Right lobe of liver (tissue), 4 donors: Measurements from ENCODE around the gene TSPAN14.

Experiments used
- POLR2A ChIP-seq: fragments of 450-650 bp; IDR thresholded peaks from one replicate; pipeline ENCODE4 v1.6.1; 2017; ENCODE audit warnings: antibody characterized with exemption, mild to moderate bottlenecking
- TF ChIP-seq, protein P1 (sequence below), 4 donors: fragments of 200-600 bp in 3 of 4; fragments of 450-650 bp in 1 of 4; IDR thresholded peaks; one replicate each; pipeline versions ENCODE4 v1.5.1 to v1.8.0; 2016 to 2022; ENCODE audit warnings: antibody characterized with exemption in 4 of 4, mild to moderate bottlenecking in 2 of 4
- donor health status: DM: no; HTN: no; CAD: no.
- donor health status: DM: no; HTN: no; CAD: no.
- donor health status: DM: no; HTN: yes; CAD: no.

DNA sequence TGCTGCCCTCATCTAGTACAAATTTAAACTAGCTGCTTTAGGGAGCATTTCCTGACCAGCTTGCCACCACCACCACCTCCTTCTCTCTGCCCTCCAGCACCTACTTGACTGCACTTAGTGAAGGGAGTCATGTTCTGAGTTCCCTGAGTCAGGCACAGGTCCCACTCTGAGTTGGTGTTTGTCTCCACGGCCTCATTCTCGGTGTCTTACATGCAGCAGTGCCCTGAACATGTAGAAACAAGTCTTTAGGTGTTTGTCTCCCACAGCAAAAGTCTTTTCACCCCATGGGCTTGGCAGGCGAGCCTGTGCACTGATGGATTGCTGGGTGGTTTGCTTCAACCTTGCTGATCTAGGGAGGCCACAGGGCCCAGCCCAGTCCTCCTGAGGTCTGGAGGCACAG lies 16.9 kb downstream of the TSPAN14 start:
- TF ChIP-seq, protein P1, sequence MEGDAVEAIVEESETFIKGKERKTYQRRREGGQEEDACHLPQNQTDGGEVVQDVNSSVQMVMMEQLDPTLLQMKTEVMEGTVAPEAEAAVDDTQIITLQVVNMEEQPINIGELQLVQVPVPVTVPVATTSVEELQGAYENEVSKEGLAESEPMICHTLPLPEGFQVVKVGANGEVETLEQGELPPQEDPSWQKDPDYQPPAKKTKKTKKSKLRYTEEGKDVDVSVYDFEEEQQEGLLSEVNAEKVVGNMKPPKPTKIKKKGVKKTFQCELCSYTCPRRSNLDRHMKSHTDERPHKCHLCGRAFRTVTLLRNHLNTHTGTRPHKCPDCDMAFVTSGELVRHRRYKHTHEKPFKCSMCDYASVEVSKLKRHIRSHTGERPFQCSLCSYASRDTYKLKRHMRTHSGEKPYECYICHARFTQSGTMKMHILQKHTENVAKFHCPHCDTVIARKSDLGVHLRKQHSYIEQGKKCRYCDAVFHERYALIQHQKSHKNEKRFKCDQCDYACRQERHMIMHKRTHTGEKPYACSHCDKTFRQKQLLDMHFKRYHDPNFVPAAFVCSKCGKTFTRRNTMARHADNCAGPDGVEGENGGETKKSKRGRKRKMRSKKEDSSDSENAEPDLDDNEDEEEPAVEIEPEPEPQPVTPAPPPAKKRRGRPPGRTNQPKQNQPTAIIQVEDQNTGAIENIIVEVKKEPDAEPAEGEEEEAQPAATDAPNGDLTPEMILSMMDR (IDR thresholded peaks at IDR 0.05), result no peak
- TF ChIP-seq POLR2A, result no peak
